Trophoblast cell (in vitro differentiated cells and primary cell): ENCODE results near the gene KIF25.
A peak's percentile ranks its signal among the peaks of the same experiment; 100 is the strongest.

Experiments used
- DNase-seq, 2 donors: peaks; one replicate each; pipeline ENCODE4 v3.0.0-alpha.2; 2016
- H2AFZ ChIP-seq: 2 replicates; pipeline ENCODE4 v1.6.1; 2013; ENCODE audit warnings: low read length, moderate library complexity, mild to moderate bottlenecking; ENCODE audit not compliant: insufficient read depth, poor library complexity
- H2AK5ac ChIP-seq: 2 replicates; pipeline ENCODE4 v1.6.1; 2013; ENCODE audit warnings: mild to moderate bottlenecking, low read length
- H2BK120ac ChIP-seq: 2 replicates; pipeline ENCODE4 v1.6.1; 2013; ENCODE audit warnings: low read length, mild to moderate bottlenecking, moderate library complexity; ENCODE audit not compliant: insufficient read depth, poor library complexity
- H2BK12ac ChIP-seq: 2 replicates; pipeline ENCODE4 v1.6.1; 2013; ENCODE audit warnings: mild to moderate bottlenecking, low read length, moderate library complexity
- H2BK5ac ChIP-seq: 2 replicates; pipeline ENCODE4 v1.6.1; 2013; ENCODE audit warnings: low read length, low read depth, moderate library complexity, mild to moderate bottlenecking; ENCODE audit not compliant: poor library complexity
- H3K14ac ChIP-seq: 2 replicates; pipeline ENCODE4 v1.6.1; 2013; ENCODE audit warnings: mild to moderate bottlenecking, low read length
- H3K18ac ChIP-seq: 2 replicates; pipeline ENCODE4 v1.6.1; 2013; ENCODE audit warnings: mild to moderate bottlenecking, low read length
- H3K23ac ChIP-seq: 2 replicates; pipeline ENCODE4 v1.6.1; 2013; ENCODE audit warnings: low read length
- H3K27ac ChIP-seq: 2 replicates; pipeline ENCODE4 v1.5.1; 2013; ENCODE audit warnings: low read depth, mild to moderate bottlenecking, inconsistent platforms, low read length, moderate library complexity
- H3K27me3 ChIP-seq: 2 replicates; pipeline ENCODE4 v1.6.1; 2013; ENCODE audit warnings: inconsistent platforms, mild to moderate bottlenecking, low read length, moderate library complexity; ENCODE audit not compliant: insufficient read depth
- H3K36me3 ChIP-seq, 2 experiments: 1 replicate in 1 of 2; 2 replicates in 1 of 2; pipeline ENCODE4 v1.6.1; 2013; ENCODE audit warnings: low read length in 2 of 2, mild to moderate bottlenecking in 2 of 2, moderate library complexity in 1 of 2; ENCODE audit not compliant: insufficient read depth in 2 of 2, control insufficient read depth in 1 of 2
- H3K4ac ChIP-seq: 2 replicates; pipeline ENCODE4 v1.6.1; 2013; ENCODE audit warnings: low read depth, mild to moderate bottlenecking, low read length, moderate library complexity
- H3K4me1 ChIP-seq, 2 experiments: 1 replicate in 1 of 2; 2 replicates in 1 of 2; pipeline ENCODE4 v1.6.1; 2013; ENCODE audit warnings: low read length in 2 of 2, mild to moderate bottlenecking in 2 of 2, moderate library complexity in 1 of 2; ENCODE audit not compliant: insufficient read depth in 2 of 2, control insufficient read depth in 1 of 2
- H3K4me2 ChIP-seq: 2 replicates; pipeline ENCODE4 v1.6.1; 2013; ENCODE audit warnings: inconsistent platforms, mild to moderate bottlenecking, low read length, moderate library complexity
- H3K4me3 ChIP-seq: 2 replicates; pipeline ENCODE4 v1.5.1; 2013; ENCODE audit warnings: mild to moderate bottlenecking, low read depth, low read length, inconsistent platforms
- H3K79me1 ChIP-seq: one replicate; pipeline ENCODE4 v1.6.1; 2013; ENCODE audit warnings: low read length
- H3K79me2 ChIP-seq: 2 replicates; pipeline ENCODE4 v1.6.1; 2013; ENCODE audit warnings: low read length, mild to moderate bottlenecking; ENCODE audit not compliant: control insufficient read depth, insufficient read depth, poor library complexity
- H3K9ac ChIP-seq: 2 replicates; pipeline ENCODE4 v1.6.1; 2013; ENCODE audit warnings: mild to moderate bottlenecking, low read length
- H3K9me3 ChIP-seq: 2 replicates; pipeline ENCODE4 v1.6.1; 2013; ENCODE audit warnings: low read depth, mild to moderate bottlenecking, control low read depth, inconsistent platforms, low read length; ENCODE audit not compliant: insufficient read depth
- H4K12ac ChIP-seq: 2 replicates; pipeline ENCODE4 v1.6.1; 2013; ENCODE audit warnings: low read depth, mild to moderate bottlenecking, low read length, moderate library complexity
- H4K8ac ChIP-seq: 2 replicates; pipeline ENCODE4 v1.6.1; 2013; ENCODE audit warnings: low read depth, mild to moderate bottlenecking, low read length, moderate library complexity
- H4K91ac ChIP-seq: one replicate; pipeline ENCODE4 v1.6.1; 2013; ENCODE audit warnings: low read depth, mild to moderate bottlenecking, low read length, moderate library complexity
- WGBS: extraction: QIAGEN DNeasy Blood & Tissue Kit; methylation state at CpG from one replicate; pipeline ENCODE4 v1.1.7; 2013; ENCODE audit warnings: missing lambda C conversion rate; ENCODE audit not compliant: insufficient read length, insufficient coverage; ENCODE audit errors: extremely low coverage; 5-methylcytosine and 5-hydroxymethylcytosine counted together

KIF25 gene

GRCh38 chr6:168035098-168035660 lies 37.7 kb downstream of the KIF25 start:
- no peak overlapping the region for H3K23ac ChIP-seq
- H3K4me1 ChIP-seq = peaks cover 5 to 20% of the 10 kb centered on the region in 2 experiments
- peak overlapping the region; percentile 0 for H3K4me2 ChIP-seq
- H2BK5ac ChIP-seq = no peak overlapping the region
- H3K14ac ChIP-seq = no peak overlapping the region
- H3K79me1 ChIP-seq = peaks cover 3% of the 10 kb centered on the region
- no peak overlapping the region for H2BK12ac ChIP-seq
- no peak overlapping the region for H3K27ac ChIP-seq
- H2AK5ac ChIP-seq = no peak overlapping the region
- H4K12ac ChIP-seq = no peak overlapping the region
- no peak overlapping the region for H3K9ac ChIP-seq
- H3K18ac ChIP-seq = no peak overlapping the region
- peak; percentile 54 to 71 for DNase-seq
- no peaks in the 10 kb centered on the region for H3K36me3 ChIP-seq
- no peak overlapping the region for H4K8ac ChIP-seq
- peak overlapping the region; percentile 0 for H4K91ac ChIP-seq
- WGBS = no CpG with 5 or more reads among the region's 45 CpGs
- no peak overlapping the region for H3K4ac ChIP-seq
- no peaks in the 10 kb centered on the region for H3K79me2 ChIP-seq
- peaks cover 12% of the 10 kb centered on the region for H3K9me3 ChIP-seq
- H2BK120ac ChIP-seq = no peak overlapping the region
- H3K4me3 ChIP-seq = no peak overlapping the region
- no peaks in the 10 kb centered on the region for H3K27me3 ChIP-seq
- H2AFZ ChIP-seq = no peak overlapping the region

DNA sequence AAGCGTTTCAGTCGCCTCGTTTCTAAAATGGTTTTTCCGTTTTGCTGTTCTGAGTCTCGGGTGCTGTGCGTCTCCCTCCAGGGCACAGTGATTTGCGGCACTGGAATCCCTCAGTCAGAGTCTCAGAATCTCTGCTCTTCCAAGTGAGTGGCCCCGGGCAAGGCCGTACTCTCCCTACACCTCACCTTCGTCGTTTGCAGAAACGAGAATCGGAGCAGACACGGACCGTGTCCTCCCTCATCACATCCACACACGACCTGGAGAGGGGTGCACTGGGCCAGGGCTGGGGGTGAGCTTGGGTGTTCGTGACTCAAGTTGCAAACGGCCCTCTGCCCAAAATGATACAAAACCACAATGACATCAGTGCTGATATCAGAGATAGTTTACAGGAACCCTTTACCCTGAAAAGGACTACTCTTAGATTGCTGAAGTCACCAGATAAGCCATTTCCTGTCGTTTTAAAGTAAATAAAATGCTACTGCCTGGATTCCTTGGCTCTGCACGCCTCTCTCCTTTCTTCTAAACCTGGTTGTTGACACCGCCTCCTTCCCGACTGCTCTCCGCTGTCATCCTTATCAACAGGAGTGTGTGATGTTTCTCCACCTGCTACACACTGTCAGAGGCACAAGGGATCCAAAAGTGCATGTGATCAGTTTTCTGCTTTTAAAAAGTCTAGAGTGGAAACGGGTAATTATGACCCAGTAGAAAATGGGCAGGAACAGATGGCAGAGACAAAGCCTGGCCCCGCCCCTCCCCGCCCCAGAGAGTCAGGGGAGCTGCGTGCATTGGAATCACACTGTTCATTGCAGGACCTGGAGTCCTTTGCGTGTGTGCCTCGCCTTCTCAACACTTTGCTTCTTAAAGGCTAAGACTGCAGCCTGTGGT lies 38.4 kb downstream of the KIF25 start:
- peaks cover 3% of the 10 kb centered on the region for H3K79me1 ChIP-seq
- no peaks in the 10 kb centered on the region for H3K79me2 ChIP-seq
- no peak overlapping the region for H3K18ac ChIP-seq
- no peak overlapping the region for H3K4ac ChIP-seq
- H3K36me3 ChIP-seq = no peaks in the 10 kb centered on the region
- H2BK5ac ChIP-seq = no peak overlapping the region
- H4K91ac ChIP-seq = no peak overlapping the region
- no peak overlapping the region for H3K14ac ChIP-seq
- peak overlapping the region; percentile 0 for H3K4me2 ChIP-seq
- no peak overlapping the region for H2AFZ ChIP-seq
- no peak overlapping the region for H3K9ac ChIP-seq
- H2AK5ac ChIP-seq = no peak overlapping the region
- no peak overlapping the region for H3K23ac ChIP-seq
- H3K27me3 ChIP-seq = no peaks in the 10 kb centered on the region
- no peak overlapping the region for H3K27ac ChIP-seq
- H3K4me3 ChIP-seq = no peak overlapping the region
- DNase-seq = peak; percentile 87 to 89
- no peak overlapping the region for H4K8ac ChIP-seq
- peaks cover 5 to 17% of the 10 kb centered on the region in 2 experiments for H3K4me1 ChIP-seq
- H2BK12ac ChIP-seq = no peak overlapping the region
- no peak overlapping the region for H2BK120ac ChIP-seq
- no peak overlapping the region for H4K12ac ChIP-seq
- WGBS = no CpG with 5 or more reads among the region's 29 CpGs
- peaks cover 14% of the 10 kb centered on the region for H3K9me3 ChIP-seq

DNA sequence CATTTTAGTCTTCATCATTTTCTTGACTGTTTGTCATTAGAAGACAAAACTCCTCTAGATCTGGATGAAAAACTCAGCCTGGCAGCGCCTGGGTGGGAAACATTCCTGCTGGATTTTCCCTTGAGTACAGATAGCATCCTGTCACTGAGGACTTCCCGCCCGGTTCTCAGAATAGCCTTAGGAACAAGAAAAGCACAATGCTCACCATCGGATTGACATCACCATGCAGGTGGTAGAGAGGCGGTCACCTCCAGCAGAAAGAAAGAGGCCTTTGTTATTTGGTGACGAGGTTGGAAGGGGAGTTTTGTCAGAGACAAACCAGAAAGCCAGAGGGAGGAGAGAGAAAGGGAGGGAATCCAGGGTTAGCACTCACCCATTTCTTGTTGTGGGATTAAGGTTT lies 39.8 kb downstream of the KIF25 start:
- no peaks in the 10 kb centered on the region for H3K36me3 ChIP-seq
- H3K27me3 ChIP-seq = no peaks in the 10 kb centered on the region
- no peak overlapping the region for H3K4me3 ChIP-seq
- H4K12ac ChIP-seq = no peak overlapping the region
- H2AFZ ChIP-seq = no peak overlapping the region
- no peak overlapping the region for H3K9ac ChIP-seq
- H3K79me1 ChIP-seq = peaks cover 2% of the 10 kb centered on the region
- H2BK12ac ChIP-seq = no peak overlapping the region
- H3K4ac ChIP-seq = no peak overlapping the region
- no peak overlapping the region for H3K4me2 ChIP-seq
- no peak overlapping the region for H2AK5ac ChIP-seq
- no peak overlapping the region for H3K27ac ChIP-seq
- no peak overlapping the region for H3K14ac ChIP-seq
- no peak overlapping the region for H4K91ac ChIP-seq
- peaks cover 21% of the 10 kb centered on the region for H3K9me3 ChIP-seq
- no peak overlapping the region for H4K8ac ChIP-seq
- H3K4me1 ChIP-seq = peaks cover 2 to 11% of the 10 kb centered on the region in 2 experiments
- H3K18ac ChIP-seq = no peak overlapping the region
- peak; percentile 33 to 41 for DNase-seq
- H2BK120ac ChIP-seq = no peak overlapping the region
- no peaks in the 10 kb centered on the region for H3K79me2 ChIP-seq
- no CpG with 5 or more reads among the region's 6 CpGs for WGBS
- no peak overlapping the region for H3K23ac ChIP-seq
- H2BK5ac ChIP-seq = no peak overlapping the region

DNA sequence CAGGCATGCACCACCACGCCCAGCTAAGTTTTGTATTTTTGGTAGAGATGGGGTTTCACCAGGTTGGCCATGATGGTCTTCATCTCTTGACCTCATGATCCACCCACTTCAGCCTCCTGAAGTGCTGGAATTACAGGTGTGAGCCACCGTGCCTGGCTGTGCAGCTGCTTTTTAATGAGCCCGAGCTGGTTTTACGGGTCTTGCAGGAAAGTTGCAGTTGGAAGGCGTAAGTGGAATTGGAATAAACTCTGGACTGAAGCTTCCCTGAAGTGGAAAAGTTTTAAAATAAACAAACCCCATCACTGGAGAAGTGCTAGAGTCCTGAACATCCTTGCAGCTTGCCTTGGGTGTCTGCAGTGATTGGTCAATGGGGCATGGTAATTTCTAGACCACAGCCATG lies 40.4 kb downstream of the KIF25 start:
- Histone ChIP-seq H4K12ac (no peak overlapping the region), H4K8ac (no peak overlapping the region), H3K4me1 (peaks cover 0 to 9% of the 10 kb centered on the region in 2 experiments), H3K4me3 (no peak overlapping the region), H3K27me3 (no peaks in the 10 kb centered on the region), H3K79me1 (no peaks in the 10 kb centered on the region), H2BK12ac (no peak overlapping the region), H2AFZ (no peak overlapping the region), H3K18ac (no peak overlapping the region), H4K91ac (no peak overlapping the region), H2AK5ac (no peak overlapping the region), H3K27ac (no peak overlapping the region), H2BK5ac (no peak overlapping the region), H3K23ac (no peak overlapping the region), H3K9me3 (peaks cover 24% of the 10 kb centered on the region), H3K9ac (no peak overlapping the region), H3K14ac (no peak overlapping the region), H2BK120ac (no peak overlapping the region), H3K4ac (no peak overlapping the region), H3K79me2 (no peaks in the 10 kb centered on the region), H3K36me3 (no peaks in the 10 kb centered on the region), H3K4me2 (no peak overlapping the region)
- peak; percentile 65 to 76 for DNase-seq
- WGBS = no CpG with 5 or more reads among the region's 5 CpGs
